Stimulated activated naive CD8-positive, alpha-beta T cell treated with anti-CD3 and anti-CD28 coated beads, Interleukin-15, amount 100 ng/mL, for 72 hours (primary cell): ENCODE data around the gene NUP62.
A peak's percentile ranks its signal among the peaks of the same experiment; 100 is the strongest.
"Not testable (repeated sequence)": the region's sequence is repeated elsewhere in the genome, so short reads cannot be mapped to it uniquely, and the experiment has no call there.

Source experiments
- ATAC-seq: fragments of 150-1000 bp; cut with Tn5 transposase; 2 replicates; pipeline ENCODE4 v1.10.0; 2021; ENCODE audit warnings: mild to moderate bottlenecking, moderate library complexity
- DNase-seq, 2 donors: peaks; one replicate each; pipeline ENCODE4 v3.0.0; 2021 to 2022
- H3K27ac Mint-ChIP-seq, 2 donors: one replicate each; pipeline ENCODE4 v1.8.0; 2022; ENCODE audit warnings: mild to moderate bottlenecking in 2 of 2, mixed read lengths in 2 of 2, moderate library complexity in 2 of 2
- H3K27me3 Mint-ChIP-seq: one replicate; pipeline ENCODE4 v1.8.0; 2022; ENCODE audit warnings: mixed read lengths
- H3K4me1 Mint-ChIP-seq: one replicate; pipeline ENCODE4 v1.8.0; 2022; ENCODE audit warnings: mild to moderate bottlenecking, mixed read lengths
- H3K4me3 Mint-ChIP-seq, 2 donors: one replicate each; pipeline ENCODE4 v1.8.0; 2022; ENCODE audit warnings: mild to moderate bottlenecking in 2 of 2, mixed read lengths in 2 of 2, moderate library complexity in 1 of 2
- H3K9me3 Mint-ChIP-seq, 2 donors: one replicate each; pipeline ENCODE4 v1.8.0; 2022; ENCODE audit warnings: mixed read lengths in 2 of 2

Gene NUP62

GRCh38 chr19:49937750-49938381, 8.6 kb upstream of the NUP62 start:
- ATAC-seq, result peak; percentile 82
- peaks cover 13% of the 10 kb centered on the region for H3K27me3 Mint-ChIP-seq
- DNase-seq, result peak; percentile 78 to 79
- no peaks in the 10 kb centered on the region for H3K9me3 Mint-ChIP-seq
- H3K27ac Mint-ChIP-seq, result no peak overlapping the region
- H3K4me1 Mint-ChIP-seq, result peaks cover 30% of the 10 kb centered on the region
- H3K4me3 Mint-ChIP-seq, result peak overlapping the region; percentile 56 to 63

- no peak overlapping the region for H3K4me3 Mint-ChIP-seq
- H3K4me1 Mint-ChIP-seq, result peaks cover 43% of the 10 kb centered on the region
- no peak for ATAC-seq
- no peak for DNase-seq
- peaks cover 5 to 8% of the 10 kb centered on the region in 2 donors for H3K9me3 Mint-ChIP-seq
- peaks cover 13% of the 10 kb centered on the region for H3K27me3 Mint-ChIP-seq
- no peak overlapping the region for H3K27ac Mint-ChIP-seq
Observed at GRCh38 chr19:49936549-49936948, 7.2 kb upstream of the NUP62 start.

- ATAC-seq (no peak), DNase-seq (no peak)
- Mint-ChIP-seq H3K9me3 (peaks cover 14 to 17% of the 10 kb centered on the region in 2 donors), H3K27ac (peak overlapping the region in 1 of 2 donors; percentile 89), H3K27me3 (peaks cover 13% of the 10 kb centered on the region), H3K4me3 (peak overlapping the region; percentile 5 to 67), H3K4me1 (peaks cover 53% of the 10 kb centered on the region)
Observed at GRCh38 chr19:49933643-49934042, 4.3 kb upstream of the NUP62 start.

- ATAC-seq (peak; percentile 26), DNase-seq (peak; percentile 39 to 70)
- H3K4me3 Mint-ChIP-seq, result peak overlapping the region; percentile 57 to 67
- H3K9me3 Mint-ChIP-seq, result peaks cover 14 to 17% of the 10 kb centered on the region in 2 donors
- peaks cover 59% of the 10 kb centered on the region for H3K4me1 Mint-ChIP-seq
- peaks cover 13% of the 10 kb centered on the region for H3K27me3 Mint-ChIP-seq
- peak overlapping the region in 1 of 2 donors; percentile 16 for H3K27ac Mint-ChIP-seq
Observed at GRCh38 chr19:49932731-49933131, 3.4 kb upstream of the NUP62 start.

GRCh38 chr19:49932041-49932451, 2.7 kb upstream of the NUP62 start:
- Mint-ChIP-seq H3K27me3 (peaks cover 11% of the 10 kb centered on the region), H3K4me1 (peaks cover 60% of the 10 kb centered on the region), H3K27ac (peak overlapping the region in 1 of 2 donors; percentile 81), H3K9me3 (peaks cover 14 to 17% of the 10 kb centered on the region in 2 donors), H3K4me3 (peak overlapping the region; percentile 52 to 67)
- no peak for DNase-seq
- no peak for ATAC-seq

- no peak for DNase-seq
- no peak for ATAC-seq
- H3K4me1 Mint-ChIP-seq, result peaks cover 64% of the 10 kb centered on the region
- H3K27ac Mint-ChIP-seq, result peak overlapping the region; percentile 29 to 81
- H3K9me3 Mint-ChIP-seq, result peaks cover 14 to 17% of the 10 kb centered on the region in 2 donors
- H3K4me3 Mint-ChIP-seq, result peak overlapping the region; percentile 52 to 67
- H3K27me3 Mint-ChIP-seq, result peaks cover 5% of the 10 kb centered on the region
Observed at GRCh38 chr19:49931293-49932040, 2.2 kb upstream of the NUP62 start.

- peak in 1 of 2 donors; percentile 37 for DNase-seq
- H3K9me3 Mint-ChIP-seq, result peaks cover 14 to 17% of the 10 kb centered on the region in 2 donors
- H3K4me3 Mint-ChIP-seq, result peak overlapping the region; percentile 94 to 99
- H3K27me3 Mint-ChIP-seq, result no peaks in the 10 kb centered on the region
- peak overlapping the region in 1 of 2 donors; percentile 98 for H3K27ac Mint-ChIP-seq
- no peak for ATAC-seq
- H3K4me1 Mint-ChIP-seq, result peaks cover 69% of the 10 kb centered on the region
Observed at GRCh38 chr19:49930483-49931011, 1.2 kb upstream of the NUP62 start.

- Mint-ChIP-seq H3K27me3 (no peaks in the 10 kb centered on the region), H3K27ac (peak overlapping the region; percentile 97 to 98), H3K4me1 (peaks cover 76% of the 10 kb centered on the region), H3K9me3 (peaks cover 14 to 17% of the 10 kb centered on the region in 2 donors), H3K4me3 (peak overlapping the region; percentile 94 to 99)
- ATAC-seq, result peak; percentile 91
- DNase-seq, result peak; percentile 94 to 95
Observed at GRCh38 chr19:49929611-49930482, 543 bp upstream of the NUP62 start.

- Mint-ChIP-seq H3K27ac (peak overlapping the region; percentile 96), H3K27me3 (no peaks in the 10 kb centered on the region), H3K9me3 (peaks cover 14 to 17% of the 10 kb centered on the region in 2 donors), H3K4me1 (peaks cover 85% of the 10 kb centered on the region), H3K4me3 (peak overlapping the region; percentile 94 to 99)
- DNase-seq, result no peak
- no peak for ATAC-seq
Observed at GRCh38 chr19:49927526-49928264, 1.6 kb downstream of the NUP62 start.

GRCh38 chr19:49926515-49926914, 2.8 kb downstream of the NUP62 start:
- no peaks in the 10 kb centered on the region for H3K27me3 Mint-ChIP-seq
- peak overlapping the region in 1 of 2 donors; percentile 62 for H3K4me3 Mint-ChIP-seq
- ATAC-seq (no peak), DNase-seq (no peak)
- peaks cover 85% of the 10 kb centered on the region for H3K4me1 Mint-ChIP-seq
- peaks cover 8% of the 10 kb centered on the region in 2 donors for H3K9me3 Mint-ChIP-seq
- peak overlapping the region in 1 of 2 donors; percentile 25 for H3K27ac Mint-ChIP-seq

- ATAC-seq, result no peak
- Mint-ChIP-seq H3K4me1 (peaks cover 85% of the 10 kb centered on the region), H3K27ac (peak overlapping the region in 1 of 2 donors; percentile 87)
Observed at GRCh38 chr19:49925486-49925885, 3.8 kb downstream of the NUP62 start.

GRCh38 chr19:49924881-49925210, 4.5 kb downstream of the NUP62 start:
- not testable (repeated sequence) for ATAC-seq, DNase-seq, H3K9me3 Mint-ChIP-seq, H3K27me3 Mint-ChIP-seq
- Mint-ChIP-seq H3K4me1 (peaks cover 85% of the 10 kb centered on the region), H3K27ac (peak overlapping the region; percentile 34 to 96), H3K4me3 (peak overlapping the region in 1 of 2 donors; percentile 70)

More at GRCh38 chr19:49925486-49925885, 3.8 kb downstream of the NUP62 start:
- Mint-ChIP-seq H3K4me3 (peak overlapping the region in 1 of 2 donors; percentile 45), H3K9me3 (peaks cover 6 to 7% of the 10 kb centered on the region in 2 donors), H3K27me3 (no peaks in the 10 kb centered on the region)
- DNase-seq, result no peak

GRCh38 chr19:49924004-49924880, 5.1 kb downstream of the NUP62 start:
- Mint-ChIP-seq H3K4me1 (peaks cover 87% of the 10 kb centered on the region), H3K4me3 (peak overlapping the region; percentile 49 to 70), H3K9me3 (no peaks in the 10 kb centered on the region), H3K27me3 (no peaks in the 10 kb centered on the region), H3K27ac (peak overlapping the region; percentile 96 to 98)
- ATAC-seq (no peak), DNase-seq (peak in 1 of 2 donors; percentile 51)
